ENCODE data around the gene CACNA2D3. TPM values are rescaled to one million over a fixed set of nuclear protein-coding genes. Genes with fewer than 3 reads are reported as not detected.

Gene CACNA2D3
- total RNA-seq, 2 donors from 2014 or later = 0.97 TPM; not detected in 1

GRCh38 chr3:54987719-54988118, 865.4 kb downstream of the CACNA2D3 start:
- Mint-ChIP-seq H3K9me3 (no peaks in the 10 kb centered on the region), H3K27me3 (ENCODE audit: insufficient read depth) (no peaks in the 10 kb centered on the region), H3K4me1 (peaks cover 26% of the 10 kb centered on the region), H3K27ac (no peak overlapping the region), H3K4me3 (no peak overlapping the region), H3K36me3 (ENCODE audit: low read depth) (no peaks in the 10 kb centered on the region)
- TF ChIP-seq, protein P1, sequence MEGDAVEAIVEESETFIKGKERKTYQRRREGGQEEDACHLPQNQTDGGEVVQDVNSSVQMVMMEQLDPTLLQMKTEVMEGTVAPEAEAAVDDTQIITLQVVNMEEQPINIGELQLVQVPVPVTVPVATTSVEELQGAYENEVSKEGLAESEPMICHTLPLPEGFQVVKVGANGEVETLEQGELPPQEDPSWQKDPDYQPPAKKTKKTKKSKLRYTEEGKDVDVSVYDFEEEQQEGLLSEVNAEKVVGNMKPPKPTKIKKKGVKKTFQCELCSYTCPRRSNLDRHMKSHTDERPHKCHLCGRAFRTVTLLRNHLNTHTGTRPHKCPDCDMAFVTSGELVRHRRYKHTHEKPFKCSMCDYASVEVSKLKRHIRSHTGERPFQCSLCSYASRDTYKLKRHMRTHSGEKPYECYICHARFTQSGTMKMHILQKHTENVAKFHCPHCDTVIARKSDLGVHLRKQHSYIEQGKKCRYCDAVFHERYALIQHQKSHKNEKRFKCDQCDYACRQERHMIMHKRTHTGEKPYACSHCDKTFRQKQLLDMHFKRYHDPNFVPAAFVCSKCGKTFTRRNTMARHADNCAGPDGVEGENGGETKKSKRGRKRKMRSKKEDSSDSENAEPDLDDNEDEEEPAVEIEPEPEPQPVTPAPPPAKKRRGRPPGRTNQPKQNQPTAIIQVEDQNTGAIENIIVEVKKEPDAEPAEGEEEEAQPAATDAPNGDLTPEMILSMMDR (conservative IDR thresholded peaks at IDR 0.05) = no peak
- WGBS, 2 experiments (ENCODE audit: insufficient coverage in 1 of 2, insufficient read length in 1 of 2) = 78 to 89% methylated on average over 4 of the region's 4 CpGs
- H3K9ac ChIP-seq (ENCODE audit: extremely low read depth, low read length, poor library complexity, severe bottlenecking) = no peak overlapping the region
- H3K4me1 ChIP-seq (ENCODE audit: control insufficient read depth, insufficient read depth, low read length) = peaks cover 21% of the 10 kb centered on the region
- DNase-seq = no peak
- no peak overlapping the region for H3K27ac ChIP-seq (ENCODE audit: low read depth, low read length)
- no peaks in the 10 kb centered on the region for H3K27me3 ChIP-seq (ENCODE audit: control insufficient read depth, insufficient read depth, low read length, poor library complexity, severe bottlenecking)
- H3K36me3 ChIP-seq (ENCODE audit: control insufficient read depth, insufficient read depth, low read length) = no peaks in the 10 kb centered on the region
- no peaks in the 10 kb centered on the region for H3K9me3 ChIP-seq (ENCODE audit: control insufficient read depth, low read length)
- H3K4me3 ChIP-seq (ENCODE audit: low read length) = no peak overlapping the region

DNA sequence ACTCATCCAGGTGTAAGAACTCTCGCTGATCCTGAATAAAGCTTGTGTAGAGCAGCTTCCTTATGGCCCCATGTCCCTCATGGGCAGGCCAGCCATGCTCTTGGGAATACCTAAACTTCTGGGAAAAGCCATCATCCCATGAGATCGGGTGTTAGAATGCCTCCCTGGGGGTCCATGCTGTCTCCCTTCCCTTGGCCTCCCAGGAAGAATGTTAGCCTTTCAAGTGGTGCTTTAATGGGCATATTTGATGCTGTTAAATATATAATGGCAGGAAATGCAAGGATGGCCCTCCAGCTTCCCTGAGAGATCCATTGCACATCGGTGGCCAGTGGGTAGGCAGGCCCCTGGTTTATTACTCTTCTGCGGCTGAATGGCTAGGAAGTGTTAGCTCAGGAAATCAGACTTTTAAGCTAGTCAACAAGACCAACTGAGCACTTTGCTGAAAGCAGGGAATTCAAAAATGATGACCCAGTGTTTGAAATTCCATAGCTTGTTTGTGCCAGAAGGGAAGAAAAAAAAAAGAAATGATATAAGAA, 866.0 kb downstream of the CACNA2D3 start:
- H3K27ac ChIP-seq (ENCODE audit: low read depth, low read length) = no peak overlapping the region
- WGBS, 2 experiments (ENCODE audit: insufficient coverage in 1 of 2, insufficient read length in 1 of 2) = 94 to 98% methylated on average over 4 of the region's 4 CpGs
- H3K27me3 Mint-ChIP-seq (ENCODE audit: insufficient read depth) = no peaks in the 10 kb centered on the region

DNA sequence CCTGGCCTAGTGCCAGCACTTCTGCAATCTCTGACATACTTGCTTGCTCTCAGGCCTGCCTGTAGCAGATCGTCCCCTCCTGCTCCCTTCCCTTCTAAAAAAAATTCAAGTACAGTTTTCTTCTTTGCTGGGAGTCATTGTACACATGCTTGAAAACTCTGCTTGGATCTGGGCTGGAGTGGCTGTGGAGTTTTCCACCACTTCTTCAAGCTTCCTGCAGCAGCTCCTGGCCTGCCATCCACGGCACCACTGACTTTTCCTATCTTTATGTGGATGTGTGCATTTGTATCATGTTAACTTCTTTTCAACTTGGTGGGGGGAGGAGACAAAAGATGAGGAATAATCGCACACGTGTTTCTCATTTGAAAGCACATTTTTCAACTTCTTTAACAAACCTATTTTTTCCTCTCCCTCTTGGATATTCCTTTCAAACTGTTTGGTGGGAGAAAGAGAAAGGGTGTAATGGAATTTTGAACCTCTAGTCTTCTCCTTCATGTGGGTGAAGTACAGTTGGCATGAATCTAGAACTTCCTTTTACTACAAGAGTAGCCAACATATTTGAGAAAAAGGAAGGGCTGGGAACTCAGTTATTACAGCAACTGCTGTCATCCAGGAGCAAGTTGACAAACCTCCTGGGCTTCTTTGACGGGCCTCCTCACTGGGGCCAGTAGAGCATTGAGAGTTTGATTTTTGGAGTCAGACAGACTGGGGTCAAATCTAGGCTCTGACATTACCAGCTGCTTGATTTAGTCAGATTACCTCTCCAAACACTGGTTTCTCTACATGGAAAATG, 866.7 kb downstream of the CACNA2D3 start:
- no peaks in the 10 kb centered on the region for H3K27me3 Mint-ChIP-seq (ENCODE audit: insufficient read depth)
- no peaks in the 10 kb centered on the region for H3K36me3 Mint-ChIP-seq (ENCODE audit: low read depth)
- H3K9me3 ChIP-seq (ENCODE audit: control insufficient read depth, low read length) = no peaks in the 10 kb centered on the region

More for the DNA sequence above, 866.0 kb downstream of the CACNA2D3 start:
- Mint-ChIP-seq H3K36me3 (ENCODE audit: low read depth) (no peaks in the 10 kb centered on the region), H3K4me3 (no peak overlapping the region), H3K9me3 (no peaks in the 10 kb centered on the region), H3K27ac (no peak overlapping the region), H3K4me1 (peaks cover 24% of the 10 kb centered on the region)
- H3K36me3 ChIP-seq (ENCODE audit: control insufficient read depth, insufficient read depth, low read length) = no peaks in the 10 kb centered on the region
- no peaks in the 10 kb centered on the region for H3K27me3 ChIP-seq (ENCODE audit: control insufficient read depth, insufficient read depth, low read length, poor library complexity, severe bottlenecking)
- no peaks in the 10 kb centered on the region for H3K9me3 ChIP-seq (ENCODE audit: control insufficient read depth, low read length)
- no peak overlapping the region for H3K4me3 ChIP-seq (ENCODE audit: low read length)
- TF ChIP-seq, protein P1 (conservative IDR thresholded peaks at IDR 0.05) = no peak
- DNase-seq = no peak
- H3K9ac ChIP-seq (ENCODE audit: extremely low read depth, low read length, poor library complexity, severe bottlenecking) = no peak overlapping the region
- H3K4me1 ChIP-seq (ENCODE audit: control insufficient read depth, insufficient read depth, low read length) = peaks cover 21% of the 10 kb centered on the region

More for the DNA sequence above, 866.7 kb downstream of the CACNA2D3 start:
- Mint-ChIP-seq H3K27ac (no peak overlapping the region), H3K9me3 (no peaks in the 10 kb centered on the region), H3K4me3 (no peak overlapping the region), H3K4me1 (peaks cover 17% of the 10 kb centered on the region)
- 95 to 100% methylated on average over 2 to 4 of the region's 5 CpGs for WGBS, 2 experiments (ENCODE audit: insufficient coverage in 1 of 2, insufficient read length in 1 of 2)
- Histone ChIP-seq H3K9ac (ENCODE audit: extremely low read depth, low read length, poor library complexity, severe bottlenecking) (no peak overlapping the region), H3K4me1 (ENCODE audit: control insufficient read depth, insufficient read depth, low read length) (peaks cover 14% of the 10 kb centered on the region), H3K36me3 (ENCODE audit: control insufficient read depth, insufficient read depth, low read length) (no peaks in the 10 kb centered on the region), H3K27me3 (ENCODE audit: control insufficient read depth, insufficient read depth, low read length, poor library complexity, severe bottlenecking) (no peaks in the 10 kb centered on the region), H3K27ac (ENCODE audit: low read depth, low read length) (no peak overlapping the region), H3K4me3 (ENCODE audit: low read length) (no peak overlapping the region)
- TF ChIP-seq, protein P1 (conservative IDR thresholded peaks at IDR 0.05) = no peak
- DNase-seq = no peak

All from endodermal cell (in vitro differentiated cells).